Glutamatergic neuron (in vitro differentiated cells): Measurements from ENCODE around the gene MMS19. TPM values are rescaled to one million over a fixed set of nuclear protein-coding genes. Genes with fewer than 3 reads are reported as not detected.

Experiments used
- DNase-seq: peaks from one replicate; pipeline ENCODE4 v3.0.0; 2022
- H3K27ac Mint-ChIP-seq: one replicate; pipeline ENCODE4 v1.8.0; 2020; ENCODE audit warnings: mild to moderate bottlenecking, mixed read lengths, inconsistent platforms; ENCODE audit not compliant: unreplicated experiment
- H3K27me3 Mint-ChIP-seq: one replicate; pipeline ENCODE4 v1.8.0; 2020; ENCODE audit warnings: mild to moderate bottlenecking, moderate library complexity, mixed read lengths, inconsistent platforms; ENCODE audit not compliant: unreplicated experiment
- H3K36me3 Mint-ChIP-seq: one replicate; pipeline ENCODE4 v1.8.0; 2020; ENCODE audit warnings: mild to moderate bottlenecking, mixed read lengths, inconsistent platforms; ENCODE audit not compliant: unreplicated experiment
- H3K4me1 Mint-ChIP-seq: one replicate; pipeline ENCODE4 v1.8.0; 2020; ENCODE audit warnings: mild to moderate bottlenecking, low read depth, mixed read lengths, inconsistent platforms; ENCODE audit not compliant: unreplicated experiment
- H3K4me3 Mint-ChIP-seq: one replicate; pipeline ENCODE4 v1.8.0; 2020; ENCODE audit warnings: mild to moderate bottlenecking, mixed read lengths, inconsistent platforms; ENCODE audit not compliant: unreplicated experiment
- H3K9me3 Mint-ChIP-seq: one replicate; pipeline ENCODE4 v1.8.0; 2020; ENCODE audit warnings: mild to moderate bottlenecking, moderate library complexity, mixed read lengths, inconsistent platforms; ENCODE audit not compliant: unreplicated experiment
- total RNA-seq: library from RNA; stranded (reverse); fragmentation: NEBNext Ultra II Directional; extraction: Animal tissue kit (Norgen Biotek cat#: 25700); gene quantifications from one replicate; pipeline ENCODE4 v1.2.1, GENCODE V29; 2021; ENCODE audit not compliant: unreplicated experiment
- TF ChIP-seq, protein P1 (sequence below): fragments of 200-600 bp; sonication (generic); IDR thresholded peaks from one replicate; pipeline ENCODE4 v1.5.0; 2021; ENCODE audit not compliant: partially characterized antibody, unreplicated experiment

Gene MMS19
- total RNA-seq, 1 donor from 2014 or later: 139 TPM

DNA sequence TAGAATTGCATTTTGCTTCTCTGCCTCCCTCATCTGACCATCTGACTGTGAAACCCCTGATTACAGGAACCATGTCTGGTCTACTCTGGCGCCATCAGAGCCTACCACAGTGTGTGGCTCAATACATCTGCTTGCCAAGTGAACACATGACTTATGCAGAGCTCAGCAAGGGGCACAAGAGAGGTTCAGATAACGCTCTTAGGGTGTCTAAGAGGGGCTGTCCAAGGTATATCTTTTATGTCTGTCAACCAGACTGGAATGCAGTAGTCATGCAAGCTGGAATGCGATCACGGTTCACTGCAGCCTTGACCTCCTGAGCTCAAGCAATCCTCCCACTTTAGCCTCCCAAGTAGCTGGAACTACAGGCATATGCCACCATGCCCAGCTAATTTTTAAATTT lies 86.8 kb downstream of the MMS19 start:
- Mint-ChIP-seq H3K36me3 (no peaks in the 10 kb centered on the region), H3K4me3 (no peak overlapping the region), H3K9me3 (peaks cover 2% of the 10 kb centered on the region), H3K27me3 (no peaks in the 10 kb centered on the region), H3K27ac (no peak overlapping the region), H3K4me1 (peaks cover 6% of the 10 kb centered on the region)
- TF ChIP-seq, protein P1, sequence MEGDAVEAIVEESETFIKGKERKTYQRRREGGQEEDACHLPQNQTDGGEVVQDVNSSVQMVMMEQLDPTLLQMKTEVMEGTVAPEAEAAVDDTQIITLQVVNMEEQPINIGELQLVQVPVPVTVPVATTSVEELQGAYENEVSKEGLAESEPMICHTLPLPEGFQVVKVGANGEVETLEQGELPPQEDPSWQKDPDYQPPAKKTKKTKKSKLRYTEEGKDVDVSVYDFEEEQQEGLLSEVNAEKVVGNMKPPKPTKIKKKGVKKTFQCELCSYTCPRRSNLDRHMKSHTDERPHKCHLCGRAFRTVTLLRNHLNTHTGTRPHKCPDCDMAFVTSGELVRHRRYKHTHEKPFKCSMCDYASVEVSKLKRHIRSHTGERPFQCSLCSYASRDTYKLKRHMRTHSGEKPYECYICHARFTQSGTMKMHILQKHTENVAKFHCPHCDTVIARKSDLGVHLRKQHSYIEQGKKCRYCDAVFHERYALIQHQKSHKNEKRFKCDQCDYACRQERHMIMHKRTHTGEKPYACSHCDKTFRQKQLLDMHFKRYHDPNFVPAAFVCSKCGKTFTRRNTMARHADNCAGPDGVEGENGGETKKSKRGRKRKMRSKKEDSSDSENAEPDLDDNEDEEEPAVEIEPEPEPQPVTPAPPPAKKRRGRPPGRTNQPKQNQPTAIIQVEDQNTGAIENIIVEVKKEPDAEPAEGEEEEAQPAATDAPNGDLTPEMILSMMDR: no peak
- DNase-seq: no peak

DNA sequence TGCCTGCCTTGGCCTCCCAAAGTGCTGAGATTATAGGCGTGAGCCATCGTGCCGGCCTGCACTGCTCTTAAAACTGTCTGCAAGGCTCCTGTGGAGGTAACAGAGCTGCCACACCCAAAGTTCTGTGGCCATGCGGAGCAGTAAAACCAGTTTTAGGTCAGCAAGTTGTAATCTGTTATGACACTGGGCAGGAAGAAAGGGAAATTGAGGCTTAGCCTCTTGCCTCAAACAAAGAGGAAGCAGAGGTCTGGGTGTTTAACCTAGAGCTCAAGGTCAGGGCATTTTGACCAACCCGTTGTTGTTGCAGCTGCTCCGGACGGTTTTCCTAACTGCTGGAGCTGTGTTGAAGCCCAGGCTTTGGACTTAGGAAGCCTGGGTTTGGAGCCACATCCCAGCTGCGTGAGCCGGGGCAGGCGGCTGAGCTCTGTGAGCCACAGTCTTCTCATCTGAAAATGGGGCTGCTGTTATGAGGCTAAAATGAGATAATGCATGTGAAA lies 89.7 kb downstream of the MMS19 start:
- no peak for DNase-seq
- Mint-ChIP-seq H3K4me3 (no peak overlapping the region), H3K27me3 (peaks cover 1% of the 10 kb centered on the region), H3K27ac (no peak overlapping the region), H3K4me1 (peaks cover 3% of the 10 kb centered on the region), H3K36me3 (no peaks in the 10 kb centered on the region), H3K9me3 (peaks cover 2% of the 10 kb centered on the region)
- TF ChIP-seq, protein P1: no peak

Other genes starting within 250 kb of the MMS19 start
- 9.8 TPM for gene ARHGAP19, start 205.8 kb downstream of the MMS19 start, total RNA-seq
- 10.0 TPM for gene FRAT1, start 179.2 kb downstream of the MMS19 start, total RNA-seq
- 15.9 TPM for gene FRAT2, start 163.7 kb downstream of the MMS19 start, total RNA-seq
- 26.8 TPM for gene RRP12, start 97.1 kb downstream of the MMS19 start, total RNA-seq
- gene PGAM1, start 72.2 kb downstream of the MMS19 start, total RNA-seq: 374 TPM
- gene EXOSC1, start 52.4 kb downstream of the MMS19 start, total RNA-seq: 27.1 TPM
- gene ZDHHC16, start 52.2 kb downstream of the MMS19 start, total RNA-seq: 61.5 TPM
- 8.0 TPM for gene UBTD1, start 502 bp upstream of the MMS19 start, total RNA-seq
- gene ANKRD2, start 74.4 kb upstream of the MMS19 start, total RNA-seq: not detected
- gene HOGA1, start 86.0 kb upstream of the MMS19 start, total RNA-seq: not detected
- gene C10orf62, start 91.3 kb upstream of the MMS19 start, total RNA-seq: not detected
- gene MORN4, start 135.1 kb upstream of the MMS19 start, total RNA-seq: 31.4 TPM
- 17.9 TPM for gene PI4K2A, start 142.2 kb upstream of the MMS19 start, total RNA-seq
- gene AVPI1, start 188.8 kb upstream of the MMS19 start, total RNA-seq: 4.5 TPM
- gene MARVELD1, start 215.3 kb upstream of the MMS19 start, total RNA-seq: 12.2 TPM
- gene ZFYVE27, start 238.7 kb upstream of the MMS19 start, total RNA-seq: 48.5 TPM